GM12872 (cell line): ENCODE results near the gene SMPDL3A.

Source experiments
- CTCF ChIP-seq: IDR thresholded peaks from 3 replicates; pipeline ENCODE4 v1.5.1; 2011; ENCODE audit warnings: low read depth, mild to moderate bottlenecking, low read length, moderate library complexity; ENCODE audit not compliant: insufficient read depth

Gene SMPDL3A

GRCh38 chr6:122831511-122831910 is 42.5 kb downstream of the SMPDL3A start:
- TF ChIP-seq CTCF = no peak

DNA sequence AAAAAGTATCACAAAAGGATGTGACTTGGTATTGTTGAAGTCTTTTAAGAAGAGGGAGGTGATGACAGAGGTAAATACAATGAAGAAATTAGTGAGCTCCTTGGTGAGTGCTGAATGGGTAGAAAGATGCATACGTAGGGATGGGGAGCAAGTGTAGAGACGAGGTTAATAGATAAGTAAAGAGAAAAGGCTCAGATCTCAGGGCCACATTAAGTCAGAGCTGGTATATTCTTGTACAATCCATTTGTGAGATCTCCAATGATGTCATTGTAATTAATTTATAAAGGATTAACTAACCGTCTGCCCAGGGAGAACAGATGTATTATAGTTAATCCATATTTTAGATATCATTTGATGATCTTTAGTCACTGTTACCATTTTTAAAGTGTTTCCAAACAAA is 43.4 kb downstream of the SMPDL3A start:
- TF ChIP-seq CTCF = no peak

DNA sequence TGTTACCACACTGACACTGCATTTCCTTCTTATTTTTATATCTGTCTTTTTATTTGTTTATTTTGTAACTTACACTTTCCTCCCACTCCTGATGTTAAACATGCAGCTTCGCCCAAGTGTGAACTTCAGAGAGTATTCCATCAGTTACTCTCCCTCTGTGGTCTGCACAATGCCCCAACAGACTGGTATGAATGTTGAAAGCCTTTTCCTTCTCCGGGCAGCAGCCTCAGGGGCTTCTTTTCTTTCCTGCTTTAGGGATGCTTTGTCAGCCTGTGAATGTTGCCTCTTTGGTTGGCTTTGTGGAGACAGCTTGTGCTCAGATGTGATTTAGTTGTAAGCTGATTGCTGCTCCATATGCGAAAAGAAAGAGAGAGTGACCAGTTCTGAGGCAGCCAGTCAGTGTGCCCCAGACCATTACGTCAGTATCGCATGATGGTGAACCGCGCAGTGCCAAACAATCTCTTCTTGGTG is 44.0 kb downstream of the SMPDL3A start:
- TF ChIP-seq CTCF = no peak

GRCh38 chr6:122838060-122838780 is 49.2 kb downstream of the SMPDL3A start:
- TF ChIP-seq CTCF = 0 out of 3 replicates have a peak, but pooled peaks have one; percentile 9

DNA sequence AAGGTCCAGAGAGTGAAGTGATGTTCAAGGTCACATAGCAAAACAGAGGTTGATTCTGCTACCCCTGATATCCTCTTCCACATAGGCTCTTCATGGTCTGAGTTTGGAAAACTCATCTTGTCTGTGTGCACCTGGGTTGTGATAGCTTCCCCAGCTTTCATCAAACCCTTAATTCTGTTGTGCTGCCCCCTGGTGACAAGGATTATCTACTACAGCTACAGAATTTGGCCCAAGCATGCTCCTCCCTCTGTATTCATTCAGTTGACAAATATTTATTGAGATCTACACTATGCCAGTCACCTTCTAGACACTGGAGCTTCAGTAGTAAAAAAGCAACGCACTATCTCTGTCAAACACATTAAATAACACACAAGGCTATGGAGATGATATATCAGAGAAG is 50.4 kb downstream of the SMPDL3A start:
- peak; percentile 60 for TF ChIP-seq CTCF

DNA sequence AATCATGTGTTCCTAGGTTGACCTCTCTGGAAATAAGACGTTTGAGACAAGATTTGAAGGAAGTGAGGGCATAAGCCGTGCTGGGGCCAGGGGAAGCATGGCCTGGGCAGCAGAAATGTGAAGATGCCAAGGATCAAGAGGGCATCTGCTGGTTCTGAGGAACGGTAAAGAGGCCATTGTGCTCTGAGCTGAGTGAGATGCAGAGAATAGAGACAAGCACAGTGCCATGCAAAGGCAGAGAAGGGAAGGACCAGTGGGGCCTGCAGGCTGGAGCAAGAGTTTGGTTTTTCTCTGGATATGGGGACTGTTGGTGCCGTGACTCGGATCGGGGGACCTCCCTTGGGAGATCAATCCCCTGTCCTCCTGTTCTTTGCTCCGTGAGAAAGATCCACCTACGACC is 50.8 kb downstream of the SMPDL3A start:
- no peak for TF ChIP-seq CTCF

- no peak for TF ChIP-seq CTCF
Observed at GRCh38 chr6:122845464-122845863, 56.4 kb downstream of the SMPDL3A start.
